HG03139 (cell line): ENCODE data around the gene TPR.

Source experiments
- ATAC-seq: cut with Tn5 transposase; IDR thresholded peaks from one replicate; pipeline ENCODE4 v1.9.1; 2021; ENCODE audit not compliant: unreplicated experiment

The TPR gene

DNA sequence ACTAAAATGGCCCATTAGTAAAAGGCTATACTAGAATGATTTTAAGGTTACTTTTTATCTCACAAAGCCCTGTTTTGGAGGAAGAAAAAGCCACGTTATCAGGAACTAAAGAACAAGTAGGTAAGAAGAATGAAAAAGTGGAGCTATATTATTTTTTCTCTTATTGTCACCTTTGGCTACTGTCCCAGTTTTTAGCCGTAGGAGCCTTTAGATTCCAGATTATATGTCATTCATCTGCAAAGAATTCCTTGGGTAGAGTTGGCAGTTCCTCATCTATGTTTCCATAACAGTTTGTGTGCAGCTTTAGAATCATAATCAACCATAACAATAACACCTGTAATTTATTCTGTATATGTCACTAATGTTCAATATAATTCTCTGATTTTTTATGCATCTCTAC, 83.8 kb downstream of the TPR start:
- ATAC-seq = no peak

DNA sequence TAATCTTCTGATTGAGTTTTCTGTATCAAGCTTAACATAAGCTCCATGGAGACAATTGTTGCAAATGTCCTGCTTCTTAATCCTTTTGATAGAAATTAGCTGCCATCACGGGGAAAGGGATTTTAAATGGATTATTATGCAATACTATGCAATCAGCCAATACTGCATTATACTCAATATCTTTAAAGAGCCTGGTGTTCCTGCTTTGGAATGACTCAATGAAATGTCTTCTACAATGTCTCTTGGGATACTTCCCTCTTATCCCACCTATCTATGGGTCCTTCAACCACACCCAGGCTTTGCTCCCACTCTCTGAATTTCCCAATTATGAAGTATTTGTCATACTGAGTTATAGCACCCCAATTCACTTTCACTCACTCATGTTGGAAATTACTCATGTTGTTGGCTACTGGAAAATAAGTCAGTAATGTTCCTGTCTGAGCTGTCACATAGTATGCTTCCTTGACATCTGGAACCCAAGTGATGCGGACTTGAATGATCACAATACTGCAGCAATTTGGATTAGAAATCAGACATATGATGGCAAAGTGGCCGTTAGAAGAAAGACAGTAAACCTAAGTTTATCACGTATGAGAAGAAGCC, 85.0 kb downstream of the TPR start:
- ATAC-seq = no peak

DNA sequence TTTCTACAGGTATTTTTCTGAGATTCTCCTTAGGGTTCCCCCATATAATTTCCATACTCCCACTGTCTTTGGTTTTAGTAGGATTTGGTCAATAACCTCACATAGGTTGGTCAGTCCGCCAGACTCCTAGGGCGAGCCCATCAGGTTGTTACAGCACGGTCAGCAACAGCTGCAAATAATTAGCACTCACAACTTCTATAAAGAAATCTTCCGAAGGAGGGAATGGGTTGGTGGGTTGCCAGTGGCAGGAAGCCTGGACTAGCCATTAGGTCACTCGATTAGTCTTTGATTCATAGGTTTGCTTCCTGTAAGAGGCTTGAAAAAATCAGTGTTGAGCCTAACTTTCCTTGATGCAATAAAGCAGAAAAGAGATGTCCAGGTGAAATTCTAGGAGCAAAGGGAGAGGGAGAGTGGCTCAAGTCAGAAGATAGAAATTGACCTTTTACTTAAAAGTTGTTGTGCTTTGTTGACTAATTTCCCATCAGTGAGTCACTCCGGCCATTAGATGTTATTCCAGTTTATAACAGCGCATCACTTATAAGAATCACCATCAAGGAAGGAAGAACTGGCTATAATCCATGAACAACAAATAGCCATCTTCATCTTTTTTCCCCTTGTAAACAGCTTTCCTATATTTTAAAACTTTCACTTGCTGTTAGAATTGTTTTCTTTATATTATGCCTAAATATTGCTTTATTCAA, 88.3 kb downstream of the TPR start:
- no peak for ATAC-seq

DNA sequence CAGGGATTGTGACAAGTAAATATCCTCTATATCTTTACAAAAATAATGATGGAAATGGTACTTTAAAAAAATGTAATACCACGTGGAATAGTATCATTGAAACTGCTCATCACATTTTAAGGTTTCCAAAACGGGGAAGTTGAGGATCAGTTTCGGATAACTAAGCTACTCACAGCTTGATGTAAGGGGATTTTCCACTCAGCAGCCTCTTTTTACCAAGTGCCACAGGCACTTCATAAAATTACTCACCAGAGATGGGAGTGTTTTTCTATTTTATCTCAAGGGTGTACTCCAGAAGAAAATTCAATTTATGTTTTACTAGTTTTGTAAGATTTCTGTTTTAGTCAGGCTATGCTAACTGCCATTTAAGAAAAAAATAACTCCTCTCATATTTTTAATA, 91.7 kb downstream of the TPR start:
- ATAC-seq = no peak

DNA sequence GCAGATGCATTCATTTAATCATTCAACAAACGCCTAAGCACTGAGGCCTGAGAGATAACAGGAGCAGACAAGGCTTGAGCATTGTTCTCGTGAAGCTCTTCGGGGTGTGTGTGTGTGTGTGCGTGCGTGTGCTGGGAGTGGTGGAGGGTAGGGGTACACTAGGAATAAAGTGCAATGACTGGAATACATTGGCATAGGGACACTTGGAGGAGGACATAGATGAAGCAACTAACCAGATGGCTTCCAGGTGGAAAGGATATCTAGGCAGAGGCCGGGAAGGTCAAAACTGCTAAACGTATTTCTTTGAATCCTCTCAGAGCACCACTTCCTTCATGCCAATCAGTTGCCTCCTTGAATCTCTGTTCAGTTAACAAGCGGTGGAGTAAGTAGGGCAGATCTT, 92.6 kb downstream of the TPR start:
- ATAC-seq = no peak

DNA sequence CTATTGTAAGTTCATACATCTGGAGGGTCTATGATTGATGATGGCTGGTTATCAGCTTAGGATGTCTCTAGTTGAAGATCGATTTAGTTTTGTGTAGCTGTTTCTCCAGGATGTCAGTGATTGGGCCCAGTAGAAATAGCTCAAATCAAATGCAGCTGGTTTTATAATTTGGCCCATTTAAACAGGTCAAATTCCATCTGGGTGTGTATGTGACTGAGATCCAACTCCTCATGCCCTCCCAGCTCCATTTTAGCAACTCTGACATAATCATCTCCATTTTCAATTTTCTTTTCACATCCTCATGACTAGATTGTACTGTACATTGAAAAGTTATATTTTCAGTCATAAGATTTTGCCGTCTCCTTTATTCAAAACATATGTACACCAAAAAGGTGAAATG, 99.2 kb downstream of the TPR start:
- ATAC-seq = no peak

DNA sequence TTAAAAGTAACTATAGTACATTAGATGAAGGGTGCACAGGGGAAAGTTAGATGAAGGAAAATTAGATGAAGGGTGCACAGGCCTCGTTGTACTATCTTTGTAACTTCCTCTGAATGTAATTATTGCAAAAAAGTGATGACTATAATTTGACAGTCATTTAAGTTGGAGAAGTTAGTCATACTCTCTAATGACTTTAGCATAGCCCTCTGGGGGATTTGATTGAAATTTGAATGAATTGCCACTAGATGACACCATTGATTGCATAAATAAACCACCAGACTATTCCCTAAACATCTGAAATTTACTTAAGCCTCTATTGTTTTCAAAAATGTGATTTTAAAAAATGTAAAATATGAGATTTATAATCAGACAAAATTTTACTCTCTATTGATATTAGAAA, 102.6 kb downstream of the TPR start:
- ATAC-seq = no peak

DNA sequence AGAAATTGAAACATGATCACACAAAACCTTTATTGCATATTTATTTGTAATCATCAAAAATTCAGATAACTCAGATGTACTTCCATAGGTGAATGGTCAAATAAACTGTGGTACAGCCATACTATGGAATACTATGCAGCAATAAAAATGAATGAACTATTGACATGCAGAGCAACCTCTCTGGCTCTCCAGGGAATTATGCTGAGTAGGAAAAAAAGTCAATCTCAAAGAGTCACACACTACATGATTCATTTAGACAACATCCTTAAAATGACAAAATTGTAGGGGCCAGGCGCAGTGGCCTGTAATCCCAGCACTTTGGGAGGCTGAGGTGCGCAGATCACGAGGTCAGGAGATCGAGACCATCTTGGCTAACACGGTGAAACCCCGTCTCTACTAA, 104.0 kb downstream of the TPR start:
- no peak for ATAC-seq
